Gastroesophageal sphincter (tissue), 4 donors: ENCODE data around the gene NFATC3. TPM values are rescaled to one million over a fixed set of nuclear protein-coding genes. Genes with fewer than 3 reads are reported as not detected.
"Not testable (repeated sequence)": the region's sequence is repeated elsewhere in the genome, so short reads cannot be mapped to it uniquely, and the experiment has no call there.

Source experiments
- ATAC-seq: fragments of 150-250 bp; one replicate; pipeline ENCODE4 v1.9.1; 2016; ENCODE audit warnings: mild to moderate bottlenecking, moderate library complexity
- H3K27ac ChIP-seq, 4 donors: fragments of 200-600 bp; sonication (generic) in 3 of 4; 1 replicate in 3 of 4; 2 replicates in 1 of 4; pipeline ENCODE4 v1.5.1; 2016 to 2019
- H3K27me3 ChIP-seq: fragments of 200-600 bp; sonication (generic); one replicate; pipeline ENCODE4 v1.5.1; 2019
- H3K36me3 ChIP-seq, 2 donors: fragments of 200-600 bp; sonication (generic); one replicate each; pipeline ENCODE4 v1.5.1; 2019; ENCODE audit warnings: control low read depth in 1 of 2
- H3K4me1 ChIP-seq, 3 donors: fragments of 200-600 bp; sonication (generic); 1 replicate in 2 of 3; 2 replicates in 1 of 3; pipeline ENCODE4 v1.5.1; 2016 to 2019; ENCODE audit warnings: control low read depth in 2 of 3
- H3K4me3 ChIP-seq, 2 donors: fragments of 200-600 bp; sonication (generic); one replicate each; pipeline ENCODE4 v1.5.1; 2019; ENCODE audit warnings: mild to moderate bottlenecking in 1 of 2, moderate library complexity in 1 of 2
- H3K9me3 ChIP-seq, 3 donors: fragments of 200-600 bp; sonication (generic); one replicate each; pipeline ENCODE4 v1.5.1; 2017 to 2019; ENCODE audit warnings: control low read depth in 2 of 3
- CTCF ChIP-seq, 4 experiments: fragments of 200-600 bp in 2 of 4; fragments of 450-650 bp in 2 of 4; sonication (generic) in 1 of 4; IDR thresholded peaks; one replicate each; pipeline ENCODE4 v1.5.1; 2017 to 2019; ENCODE audit warnings: antibody characterized with exemption in 4 of 4, mild to moderate bottlenecking in 2 of 4, moderate library complexity in 2 of 4
- EP300 ChIP-seq: sonication (generic); formaldehyde crosslinking; IDR thresholded peaks from one replicate; pipeline ENCODE4 v1.6.1; 2017; ENCODE audit warnings: antibody characterized with exemption, mild to moderate bottlenecking
- POLR2A ChIP-seq, 2 donors: fragments of 450-650 bp; IDR thresholded peaks; one replicate each; pipeline ENCODE4 v1.6.1; 2017; ENCODE audit warnings: antibody characterized with exemption in 2 of 2, mild to moderate bottlenecking in 2 of 2, moderate library complexity in 1 of 2
- POLR2AphosphoS5 ChIP-seq: sonication (generic); formaldehyde crosslinking; IDR thresholded peaks from one replicate; pipeline ENCODE4 v1.6.1; 2017; ENCODE audit warnings: antibody characterized with exemption
- WGBS, 2 donors: methylation state at CpG; one replicate each; pipeline ENCODE4 v1.1.5; 2018; ENCODE audit warnings: low coverage in 1 of 2; 5-methylcytosine and 5-hydroxymethylcytosine counted together
- total RNA-seq, 4 donors: library from RNA; depleted of rRNA; stranded (reverse); fragments of >200 nt; gene quantifications; one replicate each; pipeline ENCODE4 v1.1.0, GENCODE V29; 2016

NFATC3 gene
- total RNA-seq, 4 donors from 2014 or later: 42.4 to 50.6 (median 49.3) TPM

- ATAC-seq: no peak
- no peak overlapping the region for H3K27ac ChIP-seq
- H3K27me3 ChIP-seq: no peaks in the 10 kb centered on the region
- 82 to 86% methylated on average over 1 to 2 of the region's 2 CpGs for WGBS, 2 donors
- peaks cover 0 to 18% (median 0%) of the 10 kb centered on the region in 3 donors for H3K4me1 ChIP-seq
- H3K9me3 ChIP-seq: no peaks in the 10 kb centered on the region
- no peak overlapping the region for H3K4me3 ChIP-seq
- TF ChIP-seq POLR2A (IDR thresholded peaks at IDR 0.05) (no peak), CTCF (IDR thresholded peaks at IDR 0.05) (peak in 3 of 4 experiments; percentile 17 to 26 (median 22))
- H3K36me3 ChIP-seq: no peaks in the 10 kb centered on the region
Measured at GRCh38 chr16:68116256-68116867, 31.2 kb downstream of the NFATC3 start.

- ATAC-seq: no peak
- Histone ChIP-seq H3K4me1 (peaks cover 0 to 18% (median 0%) of the 10 kb centered on the region in 3 donors), H3K27ac (no peak overlapping the region), H3K9me3 (no peaks in the 10 kb centered on the region), H3K36me3 (no peaks in the 10 kb centered on the region), H3K4me3 (no peak overlapping the region), H3K27me3 (no peaks in the 10 kb centered on the region)
- TF ChIP-seq POLR2AphosphoS5 (no peak), POLR2A (IDR thresholded peaks at IDR 0.05) (no peak), EP300 (no peak), CTCF (IDR thresholded peaks at IDR 0.05) (no peak)
- 91 to 96% methylated on average over 3 of the region's 3 CpGs for WGBS, 2 donors
Measured at GRCh38 chr16:68117884-68118283, 32.7 kb downstream of the NFATC3 start.

- 95 to 96% methylated on average over 10 to 12 of the region's 13 CpGs for WGBS, 2 donors
- not testable (repeated sequence) for H3K9me3 ChIP-seq, ATAC-seq
Measured at GRCh38 chr16:68118954-68119353, 33.8 kb downstream of the NFATC3 start.

GRCh38 chr16:68120496-68120895 lies 35.3 kb downstream of the NFATC3 start:
- not testable (repeated sequence) for H3K36me3 ChIP-seq, ATAC-seq
- WGBS, 2 donors: 100% methylated on average over 2 to 5 of the region's 5 CpGs

More at GRCh38 chr16:68118954-68119353, 33.8 kb downstream of the NFATC3 start:
- not testable (repeated sequence) for H3K27ac ChIP-seq, H3K4me3 ChIP-seq, H3K36me3 ChIP-seq, H3K27me3 ChIP-seq
- peaks cover 0 to 18% (median 0%) of the 10 kb centered on the region in 3 donors for H3K4me1 ChIP-seq

GRCh38 chr16:68126395-68126794 lies 41.2 kb downstream of the NFATC3 start:
- H3K9me3 ChIP-seq: no peaks in the 10 kb centered on the region
- TF ChIP-seq EP300: no peak
- TF ChIP-seq POLR2AphosphoS5: no peak
- TF ChIP-seq POLR2A (IDR thresholded peaks at IDR 0.05): no peak
- TF ChIP-seq CTCF (IDR thresholded peaks at IDR 0.05): no peak
- WGBS, 2 donors: 94 to 100% methylated on average over 2 of the region's 2 CpGs
- H3K36me3 ChIP-seq: peaks cover 0 to 14% of the 10 kb centered on the region in 2 donors
- no peak for ATAC-seq
- no peak overlapping the region for H3K27ac ChIP-seq
- peaks cover 0 to 14% (median 0%) of the 10 kb centered on the region in 3 donors for H3K4me1 ChIP-seq
- no peaks in the 10 kb centered on the region for H3K27me3 ChIP-seq
- no peak overlapping the region for H3K4me3 ChIP-seq

More at GRCh38 chr16:68120496-68120895, 35.3 kb downstream of the NFATC3 start:
- peaks cover 0 to 22% (median 0%) of the 10 kb centered on the region in 3 donors for H3K4me1 ChIP-seq
- not testable (repeated sequence) for H3K27ac ChIP-seq, H3K9me3 ChIP-seq, H3K27me3 ChIP-seq, H3K4me3 ChIP-seq

- Histone ChIP-seq H3K27ac (no peak overlapping the region), H3K36me3 (peaks cover 0 to 14% of the 10 kb centered on the region in 2 donors), H3K9me3 (no peaks in the 10 kb centered on the region), H3K4me3 (no peak overlapping the region), H3K4me1 (peaks cover 0 to 24% (median 0%) of the 10 kb centered on the region in 3 donors), H3K27me3 (no peaks in the 10 kb centered on the region)
- WGBS, 2 donors: 65 to 79% methylated on average over 6 of the region's 6 CpGs
- ATAC-seq: no peak
- TF ChIP-seq POLR2A (IDR thresholded peaks at IDR 0.05) (no peak), POLR2AphosphoS5 (no peak), CTCF (IDR thresholded peaks at IDR 0.05) (no peak), EP300 (no peak)
Measured at GRCh38 chr16:68128577-68129305, 43.6 kb downstream of the NFATC3 start.
